Duodenal mucosa (tissue), 2 donors: ENCODE measurements around the gene PPP1R14C.

Source experiments
- H3K27ac ChIP-seq: one replicate; pipeline ENCODE4 v1.7.0; 2013; ENCODE audit warnings: low read depth, low read length
- H3K27me3 ChIP-seq, 2 donors: one replicate each; pipeline ENCODE4 v1.7.0; 2013; ENCODE audit warnings: low read length in 2 of 2, control low read depth in 1 of 2; ENCODE audit not compliant: insufficient read depth in 2 of 2, control insufficient read depth in 1 of 2
- H3K36me3 ChIP-seq, 2 donors: one replicate each; pipeline ENCODE4 v1.7.0; 2013; ENCODE audit warnings: low read length in 2 of 2, control low read depth in 1 of 2; ENCODE audit not compliant: insufficient read depth in 2 of 2, control insufficient read depth in 1 of 2
- H3K4me1 ChIP-seq, 2 donors: one replicate each; pipeline ENCODE4 v1.7.0; 2013; ENCODE audit warnings: low read length in 2 of 2, control low read depth in 1 of 2; ENCODE audit not compliant: insufficient read depth in 2 of 2, control insufficient read depth in 1 of 2
- H3K4me3 ChIP-seq, 2 donors: one replicate each; pipeline ENCODE4 v1.7.0; 2013; ENCODE audit warnings: low read length in 2 of 2, low read depth in 1 of 2
- H3K9ac ChIP-seq, 2 donors: one replicate each; pipeline ENCODE4 v1.7.0; 2013; ENCODE audit warnings: low read length in 2 of 2, low read depth in 1 of 2
- H3K9me3 ChIP-seq, 2 donors: one replicate each; pipeline ENCODE4 v1.7.0; 2013; ENCODE audit warnings: low read length in 2 of 2, control low read depth in 1 of 2; ENCODE audit not compliant: control insufficient read depth in 1 of 2

PPP1R14C gene

GRCh38 chr6:150142670-150143515 is at the start of gene PPP1R14C:
PPP1R14C (plus strand) TSS chr6:150143044; CDS start chr6:150143193, 149 bp downstream.
- Histone ChIP-seq H3K27me3 (peaks cover 31 to 36% of the 10 kb centered on the region in 2 donors), H3K27ac (no peak within 1 kb of the TSS), H3K9ac (peak within 1 kb of the TSS in 1 of 2 donors; percentile 23), H3K4me1 (peaks cover 8 to 22% of the 10 kb centered on the region in 2 donors), H3K4me3 (peak within 1 kb of the TSS; percentile 59 to 66), H3K9me3 (no peaks in the 10 kb centered on the region), H3K36me3 (no peaks in the 10 kb centered on the region)

- Histone ChIP-seq H3K27ac (no peak overlapping the region), H3K36me3 (no peaks in the 10 kb centered on the region), H3K27me3 (peaks cover 0 to 3% of the 10 kb centered on the region in 2 donors), H3K4me1 (no peaks in the 10 kb centered on the region), H3K9ac (no peak overlapping the region), H3K9me3 (no peaks in the 10 kb centered on the region), H3K4me3 (no peak overlapping the region)
These were observed 49.4 kb upstream of the PPP1R14C start for GRCh38 chr6:150093397-150093796.

GRCh38 chr6:150098155-150098554 is 44.7 kb upstream of the PPP1R14C start:
- Histone ChIP-seq H3K9ac (no peak overlapping the region), H3K36me3 (no peaks in the 10 kb centered on the region), H3K9me3 (no peaks in the 10 kb centered on the region), H3K4me1 (no peaks in the 10 kb centered on the region), H3K27me3 (peaks cover 3 to 6% of the 10 kb centered on the region in 2 donors), H3K27ac (no peak overlapping the region), H3K4me3 (no peak overlapping the region)

GRCh38 chr6:150099546-150099945 is 43.3 kb upstream of the PPP1R14C start:
- Histone ChIP-seq H3K9me3 (no peaks in the 10 kb centered on the region), H3K4me3 (no peak overlapping the region), H3K4me1 (no peaks in the 10 kb centered on the region), H3K9ac (no peak overlapping the region), H3K36me3 (no peaks in the 10 kb centered on the region), H3K27ac (no peak overlapping the region), H3K27me3 (peaks cover 3 to 6% of the 10 kb centered on the region in 2 donors)

GRCh38 chr6:150099953-150100352 is 42.9 kb upstream of the PPP1R14C start:
- H3K4me1 ChIP-seq: no peaks in the 10 kb centered on the region
- no peak overlapping the region for H3K9ac ChIP-seq
- no peak overlapping the region for H3K4me3 ChIP-seq
- H3K27ac ChIP-seq: no peak overlapping the region
- H3K27me3 ChIP-seq: peaks cover 3 to 6% of the 10 kb centered on the region in 2 donors
- H3K9me3 ChIP-seq: no peaks in the 10 kb centered on the region
- no peaks in the 10 kb centered on the region for H3K36me3 ChIP-seq

- no peaks in the 10 kb centered on the region for H3K9me3 ChIP-seq
- no peaks in the 10 kb centered on the region for H3K36me3 ChIP-seq
- H3K27me3 ChIP-seq: peaks cover 3% of the 10 kb centered on the region in 2 donors
- no peak overlapping the region for H3K4me3 ChIP-seq
- H3K9ac ChIP-seq: no peak overlapping the region
- H3K4me1 ChIP-seq: no peaks in the 10 kb centered on the region
- no peak overlapping the region for H3K27ac ChIP-seq
These were observed 42.1 kb upstream of the PPP1R14C start for GRCh38 chr6:150100745-150101144.

GRCh38 chr6:150102750-150103270 is 40.0 kb upstream of the PPP1R14C start:
- H3K9me3 ChIP-seq: no peaks in the 10 kb centered on the region
- H3K27me3 ChIP-seq: peaks cover 3% of the 10 kb centered on the region in 2 donors
- no peaks in the 10 kb centered on the region for H3K4me1 ChIP-seq
- no peak overlapping the region for H3K4me3 ChIP-seq
- H3K9ac ChIP-seq: no peak overlapping the region
- H3K27ac ChIP-seq: no peak overlapping the region
- H3K36me3 ChIP-seq: no peaks in the 10 kb centered on the region

- H3K4me1 ChIP-seq: no peaks in the 10 kb centered on the region
- H3K9ac ChIP-seq: no peak overlapping the region
- H3K36me3 ChIP-seq: no peaks in the 10 kb centered on the region
- H3K9me3 ChIP-seq: no peaks in the 10 kb centered on the region
- no peak overlapping the region for H3K4me3 ChIP-seq
- no peaks in the 10 kb centered on the region for H3K27me3 ChIP-seq
- no peak overlapping the region for H3K27ac ChIP-seq
These were observed 30.6 kb upstream of the PPP1R14C start for GRCh38 chr6:150112233-150112632.

- Histone ChIP-seq H3K9me3 (no peaks in the 10 kb centered on the region), H3K4me1 (peaks cover 0 to 5% of the 10 kb centered on the region in 2 donors), H3K4me3 (no peak overlapping the region), H3K27me3 (no peaks in the 10 kb centered on the region), H3K9ac (no peak overlapping the region), H3K36me3 (no peaks in the 10 kb centered on the region), H3K27ac (no peak overlapping the region)
These were observed 27.1 kb upstream of the PPP1R14C start for GRCh38 chr6:150115769-150116168.

- no peaks in the 10 kb centered on the region for H3K9me3 ChIP-seq
- peaks cover 0 to 5% of the 10 kb centered on the region in 2 donors for H3K4me1 ChIP-seq
- H3K4me3 ChIP-seq: no peak overlapping the region
- no peaks in the 10 kb centered on the region for H3K27me3 ChIP-seq
- H3K36me3 ChIP-seq: no peaks in the 10 kb centered on the region
- no peak overlapping the region for H3K27ac ChIP-seq
- H3K9ac ChIP-seq: no peak overlapping the region
These were observed 26.5 kb upstream of the PPP1R14C start for GRCh38 chr6:150116200-150116800.
